WTC11 (cell line): ENCODE results near the gene AHRR.

Source experiments
- ATF6 ChIP-seq: sonication (generic); formaldehyde crosslinking; IDR thresholded peaks from 2 replicates; pipeline ENCODE4 v1.8.1; 2023; ENCODE audit warnings: mild to moderate bottlenecking, missing genetic modification reagents
- CTCF ChIP-seq: fragments of 200-600 bp; IDR thresholded peaks from 2 replicates; pipeline ENCODE4 v1.8.0; 2022; ENCODE audit warnings: antibody characterized with exemption
- E2F5 ChIP-seq: sonication (generic); formaldehyde crosslinking; IDR thresholded peaks from 2 replicates; pipeline ENCODE4 v1.8.1; 2022; ENCODE audit warnings: mild to moderate bottlenecking, moderate library complexity, missing genetic modification reagents
- MAX ChIP-seq: sonication (generic); formaldehyde crosslinking; IDR thresholded peaks from 2 replicates; pipeline ENCODE4 v1.8.0; 2022; ENCODE audit warnings: mild to moderate bottlenecking, missing genetic modification reagents
- NR3C1 ChIP-seq: sonication (generic); formaldehyde crosslinking; conservative IDR thresholded peaks from 2 replicates; pipeline ENCODE4 v1.8.1; 2023; ENCODE audit warnings: low read depth, mild to moderate bottlenecking, missing genetic modification reagents
- USF1 ChIP-seq: sonication (generic); formaldehyde crosslinking; IDR thresholded peaks from 2 replicates; pipeline ENCODE4 v1.8.0; 2022; ENCODE audit warnings: mild to moderate bottlenecking, missing genetic modification reagents
- ZNF219 ChIP-seq: sonication (generic); formaldehyde crosslinking; IDR thresholded peaks from 2 replicates; pipeline ENCODE4 v1.8.0; 2023; ENCODE audit warnings: missing genetic modification reagents, mild to moderate bottlenecking, borderline replicate concordance
- ZSCAN18 ChIP-seq: fragments of 250-450 bp; sonication (Bioruptor Pico); IDR thresholded peaks from 2 replicates; pipeline ENCODE4 v2.1.2; 2022; ENCODE audit warnings: mild to moderate bottlenecking, moderate library complexity

- TF ChIP-seq CTCF (peak; percentile 24; the same call in 1 of the 2 replicates), ZSCAN18 (CRISPR knock-in tag) (no peak), USF1 (no peak), NR3C1 (CRISPR knock-in tag) (no peak), ATF6 (no peak), E2F5 (CRISPR knock-in tag) (no peak), MAX (CRISPR knock-in tag) (no peak), ZNF219 (CRISPR knock-in tag) (no peak)
These were observed 114.6 kb downstream of the AHRR start for GRCh38 chr5:435961-436640.
